HFFc6 (cell line): ENCODE data around the gene RHOB. TPM values are rescaled to one million over a fixed set of nuclear protein-coding genes. Genes with fewer than 3 reads are reported as not detected.

ENCODE experiments used
- DNase-seq: peaks from one replicate; pipeline ENCODE4 v3.0.0-alpha.2; 2018
- H3K27ac Mint-ChIP-seq: 2 replicates; pipeline ENCODE4 v1.8.0; 2020; ENCODE audit warnings: mild to moderate bottlenecking, mixed read lengths
- H3K27me3 Mint-ChIP-seq: 2 replicates; pipeline ENCODE4 v1.8.0; 2021; ENCODE audit warnings: mild to moderate bottlenecking, moderate library complexity, mixed read lengths; ENCODE audit not compliant: insufficient read depth
- H3K36me3 Mint-ChIP-seq: 2 replicates; pipeline ENCODE4 v1.8.0; 2021; ENCODE audit warnings: low read depth, mixed read lengths
- H3K4me1 Mint-ChIP-seq: 2 replicates; pipeline ENCODE4 v1.8.0; 2020; ENCODE audit warnings: low read depth, mixed read lengths
- H3K4me3 Mint-ChIP-seq: 2 replicates; pipeline ENCODE4 v1.8.0; 2020; ENCODE audit warnings: mild to moderate bottlenecking, moderate library complexity, mixed read lengths
- H3K9me3 Mint-ChIP-seq: 2 replicates; pipeline ENCODE4 v1.8.0; 2020; ENCODE audit warnings: mild to moderate bottlenecking, mixed read lengths
- CTCF ChIP-seq: fragments of 200-600 bp; sonication (generic); IDR thresholded peaks from 2 replicates; pipeline ENCODE4 v1.5.0; 2021; ENCODE audit warnings: antibody characterized with exemption, mild to moderate bottlenecking
- total RNA-seq, 6 experiments: library from RNA; stranded (reverse); fragmentation: NEBNext Ultra II Directional; extraction: Animal tissue kit (Norgen Biotek cat#: 25700); gene quantifications; 2 replicates in 1 of 6; 3 replicates in 5 of 6; pipeline ENCODE4 v1.2.3, GENCODE V29; 2021

The RHOB gene
- total RNA-seq, 6 experiments from 2014 or later = 128 to 146 (median 133) TPM

GRCh38 chr2:20469595-20469994, 22.7 kb downstream of the RHOB start:
- Mint-ChIP-seq H3K9me3 (no peaks in the 10 kb centered on the region), H3K36me3 (no peaks in the 10 kb centered on the region), H3K27ac (no peak overlapping the region), H3K4me1 (peaks cover 20% of the 10 kb centered on the region), H3K4me3 (no peak overlapping the region), H3K27me3 (peaks cover 14% of the 10 kb centered on the region; the same call in 1 of the 2 replicates)
- TF ChIP-seq CTCF = no peak
- no peak for DNase-seq

GRCh38 chr2:20470211-20470610, 23.3 kb downstream of the RHOB start:
- no peak for TF ChIP-seq CTCF
- DNase-seq = no peak
- H3K4me3 Mint-ChIP-seq = no peak overlapping the region
- peaks cover 20% of the 10 kb centered on the region for H3K4me1 Mint-ChIP-seq
- no peaks in the 10 kb centered on the region for H3K9me3 Mint-ChIP-seq
- H3K27me3 Mint-ChIP-seq = peaks cover 17% of the 10 kb centered on the region; the same call in 1 of the 2 replicates
- no peak overlapping the region for H3K27ac Mint-ChIP-seq
- no peaks in the 10 kb centered on the region for H3K36me3 Mint-ChIP-seq

- H3K27ac Mint-ChIP-seq = no peak overlapping the region
- TF ChIP-seq CTCF = no peak
- DNase-seq = no peak
- H3K4me3 Mint-ChIP-seq = no peak overlapping the region
- no peaks in the 10 kb centered on the region for H3K36me3 Mint-ChIP-seq
- no peaks in the 10 kb centered on the region for H3K9me3 Mint-ChIP-seq
- H3K27me3 Mint-ChIP-seq = peaks cover 24% of the 10 kb centered on the region; the same call in 1 of the 2 replicates
- H3K4me1 Mint-ChIP-seq = peaks cover 16% of the 10 kb centered on the region
Observed at GRCh38 chr2:20471148-20471547, 24.3 kb downstream of the RHOB start.

GRCh38 chr2:20471902-20472559, 25.2 kb downstream of the RHOB start:
- Mint-ChIP-seq H3K36me3 (no peaks in the 10 kb centered on the region), H3K9me3 (no peaks in the 10 kb centered on the region), H3K4me3 (no peak overlapping the region), H3K27ac (no peak overlapping the region), H3K27me3 (peaks cover 20% of the 10 kb centered on the region; the same call in 1 of the 2 replicates), H3K4me1 (peaks cover 8% of the 10 kb centered on the region; the same call in 1 of the 2 replicates)
- no peak for TF ChIP-seq CTCF
- no peak for DNase-seq

GRCh38 chr2:20472569-20472968, 25.7 kb downstream of the RHOB start:
- Mint-ChIP-seq H3K27me3 (peaks cover 20% of the 10 kb centered on the region; the same call in 1 of the 2 replicates), H3K9me3 (no peaks in the 10 kb centered on the region), H3K4me3 (no peak overlapping the region), H3K4me1 (peaks cover 4% of the 10 kb centered on the region; the same call in 1 of the 2 replicates), H3K27ac (no peak overlapping the region), H3K36me3 (no peaks in the 10 kb centered on the region)
- TF ChIP-seq CTCF = no peak
- no peak for DNase-seq
